Pons (tissue), 1 donor: ENCODE measurements around the gene NCAM1.
A peak's percentile ranks its signal among the peaks of the same experiment; 100 is the strongest.
"Not testable (repeated sequence)": the region's sequence is repeated elsewhere in the genome, so short reads cannot be mapped to it uniquely, and the experiment has no call there.

Experiments used
- DNase-seq: peaks from one replicate; pipeline ENCODE4 v3.0.0-alpha.2; 2016; ENCODE audit warnings: low spot score

Gene NCAM1

DNA sequence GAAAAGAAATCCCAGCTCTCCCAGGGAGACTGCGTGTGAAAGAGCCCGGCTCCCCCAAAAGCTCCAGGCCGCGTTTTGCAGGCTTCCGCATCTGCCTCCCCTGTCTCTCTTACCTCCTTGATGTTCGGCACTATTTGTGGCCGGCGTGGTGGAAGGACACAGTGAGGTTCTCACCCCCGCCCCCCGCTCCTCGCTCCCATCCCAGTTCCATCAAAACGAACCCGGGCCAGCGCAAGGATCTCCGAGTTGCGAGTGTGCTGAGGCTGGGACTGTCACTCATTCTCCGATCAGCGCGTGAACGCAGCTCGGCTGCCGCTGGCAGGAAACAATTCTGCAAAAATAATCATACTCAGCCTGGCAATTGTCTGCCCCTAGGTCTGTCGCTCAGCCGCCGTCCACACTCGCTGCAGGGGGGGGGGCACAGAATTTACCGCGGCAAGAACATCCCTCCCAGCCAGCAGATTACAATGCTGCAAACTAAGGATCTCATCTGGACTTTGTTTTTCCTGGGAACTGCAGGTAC, at the start of gene NCAM1:
Gene NCAM1, plus strand, starts transcription at position 275 of the 523 bp plus-strand sequence.
- DNase-seq: peak; percentile 86

DNA sequence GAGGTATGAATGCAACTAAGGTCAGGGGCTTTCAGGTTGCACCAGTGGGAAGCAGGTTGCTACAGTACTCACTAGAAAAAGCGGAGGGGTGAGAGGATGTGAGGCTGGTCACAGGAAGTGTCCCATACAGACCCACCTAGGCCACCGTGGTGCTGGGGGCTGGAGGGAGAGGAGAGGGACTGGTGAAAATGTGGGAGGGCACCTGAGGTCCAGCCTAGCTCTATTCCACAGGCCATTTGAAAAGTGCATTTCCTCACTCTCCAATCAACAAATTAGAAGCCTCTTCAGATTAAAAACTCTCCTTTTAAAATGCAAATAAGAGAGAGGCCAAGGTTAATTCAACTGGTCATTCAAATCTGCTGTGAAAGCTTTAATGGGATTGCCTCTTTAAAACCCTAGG, 38.6 kb upstream of the NCAM1 start:
- no peak for DNase-seq

DNA sequence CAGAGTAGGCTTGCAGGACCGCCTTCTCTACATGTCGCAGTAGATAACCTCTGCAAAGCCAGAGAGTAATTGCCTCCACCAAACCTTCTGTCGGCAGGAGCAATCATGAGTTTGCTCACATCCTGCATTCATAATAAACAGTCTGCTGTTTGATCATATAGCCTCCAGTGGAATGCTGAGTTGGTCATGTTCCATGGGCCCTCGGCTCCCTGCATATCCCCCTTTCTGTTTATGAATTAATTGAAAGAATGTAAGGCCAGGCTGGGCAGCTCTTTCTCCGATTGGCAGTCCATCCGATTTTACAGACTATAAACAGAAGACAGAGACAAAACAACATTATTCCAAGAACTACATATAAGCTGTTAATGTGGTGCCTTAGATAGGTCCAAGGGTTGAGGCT, 36.4 kb upstream of the NCAM1 start:
- DNase-seq: not testable (repeated sequence)

DNA sequence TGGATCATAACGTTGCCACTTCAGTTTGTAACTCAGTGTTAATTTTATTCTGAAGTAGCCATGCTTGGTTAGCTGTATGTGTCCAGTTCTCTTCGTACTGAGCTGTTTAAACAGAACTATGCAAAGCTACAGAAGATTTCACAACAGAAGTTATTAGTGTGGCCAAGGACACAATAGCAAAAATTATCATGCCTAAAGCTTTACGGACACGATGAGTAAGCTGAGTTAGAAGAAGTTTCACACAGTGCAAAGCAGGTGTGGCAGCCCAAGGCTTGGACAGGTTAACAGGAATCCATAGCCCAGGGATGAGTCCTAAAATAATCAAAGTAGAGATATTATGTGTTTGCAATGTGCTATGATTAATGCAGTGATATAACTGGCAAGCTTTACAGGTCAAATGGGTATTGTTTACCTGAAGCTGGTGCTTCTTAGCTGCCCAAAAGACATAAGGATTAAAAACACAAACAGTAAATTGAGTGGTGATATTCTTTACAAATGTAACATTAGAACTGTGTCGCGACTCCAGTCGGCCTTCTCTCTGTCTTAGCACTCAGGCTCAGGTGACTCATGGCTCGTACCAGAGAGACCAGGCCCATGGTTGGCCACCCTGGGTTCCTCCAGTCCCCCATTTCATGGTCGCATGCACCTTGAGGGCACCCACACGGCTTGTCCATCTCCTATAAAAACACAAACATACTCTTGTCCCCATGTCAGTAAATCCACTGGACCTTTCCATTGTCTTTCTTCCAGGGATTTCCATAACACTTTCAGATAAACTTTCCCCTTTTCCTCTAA, 35.5 kb upstream of the NCAM1 start:
- DNase-seq: no peak

DNA sequence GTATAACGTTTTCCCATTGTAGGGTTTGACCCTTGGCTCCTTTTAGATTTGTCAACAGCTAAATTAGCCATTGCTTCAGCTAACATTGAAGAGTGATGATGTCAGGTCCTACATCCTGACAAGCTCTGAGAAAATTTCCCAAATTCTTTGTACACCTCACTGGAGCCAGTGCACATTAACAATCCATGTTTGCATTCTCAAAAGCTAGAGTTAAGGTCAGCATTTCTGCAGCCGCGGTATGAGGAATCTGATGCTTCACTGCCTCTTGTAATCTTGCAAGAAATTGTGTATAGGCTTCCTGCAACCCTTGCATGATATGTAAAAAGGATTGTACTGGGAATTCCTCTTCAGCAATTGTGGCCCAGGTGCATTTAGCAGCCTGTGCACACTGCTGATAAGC, 33.1 kb upstream of the NCAM1 start:
- no peak for DNase-seq

DNA sequence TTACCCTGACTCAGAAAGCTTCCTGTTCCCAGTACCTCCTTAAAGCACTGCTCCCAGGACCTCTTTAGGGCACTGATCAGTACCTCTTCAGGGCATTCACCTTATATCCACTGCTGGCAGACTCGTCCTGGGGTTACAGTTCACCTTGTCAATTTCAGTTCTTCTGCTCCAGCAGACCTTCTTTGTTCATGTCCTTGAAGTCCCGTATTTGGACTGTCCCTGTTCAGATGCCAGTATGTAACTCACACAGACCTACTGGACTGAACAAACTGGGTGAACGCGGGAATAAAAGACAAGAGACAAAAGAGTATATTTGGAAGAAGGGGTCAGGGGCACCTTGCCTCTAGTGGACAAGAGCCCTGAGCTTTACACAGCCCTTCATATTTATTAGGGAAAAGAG, 31.8 kb upstream of the NCAM1 start:
- DNase-seq: no peak

DNA sequence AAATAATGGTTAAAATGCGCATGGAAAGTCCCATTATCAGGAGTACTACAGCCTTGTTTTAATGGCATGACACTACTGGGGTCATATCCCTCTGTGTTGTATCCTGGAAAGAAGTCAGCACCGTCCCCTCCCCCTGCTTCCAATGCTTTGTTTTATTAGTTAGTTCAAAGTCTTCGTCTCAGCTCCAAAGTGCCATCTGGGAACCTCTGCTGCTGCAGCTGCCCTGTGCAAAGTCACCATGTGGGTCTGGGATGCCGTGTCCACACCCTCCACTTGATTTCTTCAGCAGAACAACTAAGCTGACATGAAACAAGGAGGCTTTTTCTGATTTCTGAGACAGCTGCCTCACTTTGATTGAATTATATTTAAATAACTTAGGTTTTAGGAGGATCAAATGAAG, 29.5 kb upstream of the NCAM1 start:
- no peak for DNase-seq

DNA sequence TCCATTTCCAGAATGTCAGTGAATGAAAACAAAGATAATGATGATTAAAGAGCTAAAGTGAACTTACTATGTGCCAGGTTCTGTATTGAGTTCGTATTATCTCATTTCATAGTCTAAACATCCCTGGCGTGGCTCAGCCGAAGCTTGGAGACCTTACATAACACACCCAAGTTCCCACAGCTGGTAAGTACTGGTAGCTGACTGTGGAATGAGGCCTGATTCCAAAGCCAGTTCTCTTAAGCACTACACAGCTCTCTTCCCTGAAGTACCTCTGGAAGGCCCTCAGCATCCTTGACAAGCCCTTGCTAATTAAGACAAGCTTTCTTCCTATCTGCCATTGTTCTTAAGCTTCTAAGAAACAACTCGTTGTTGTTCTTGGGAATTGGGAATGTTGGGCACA, 28.6 kb upstream of the NCAM1 start:
- no peak for DNase-seq

DNA sequence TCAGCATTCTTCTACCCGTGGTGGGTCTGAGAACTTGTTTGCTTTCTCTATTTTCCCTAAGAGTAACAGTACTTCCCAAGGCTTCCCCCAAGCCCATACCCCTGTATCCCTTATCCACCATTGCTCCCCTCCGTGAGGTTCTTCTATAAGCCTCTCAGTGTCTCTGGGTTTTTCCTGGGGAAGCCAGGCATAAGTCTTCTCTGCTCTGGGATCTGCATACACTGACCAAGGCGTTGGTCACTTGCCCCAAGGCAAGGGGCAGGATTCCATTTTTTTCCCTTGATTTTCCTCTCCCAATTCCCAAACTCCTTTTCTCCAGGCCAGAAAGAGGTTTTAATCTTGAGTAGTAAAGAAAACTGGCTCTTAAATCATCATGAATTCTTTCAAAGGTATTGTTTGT, 27.2 kb upstream of the NCAM1 start:
- no peak for DNase-seq

DNA sequence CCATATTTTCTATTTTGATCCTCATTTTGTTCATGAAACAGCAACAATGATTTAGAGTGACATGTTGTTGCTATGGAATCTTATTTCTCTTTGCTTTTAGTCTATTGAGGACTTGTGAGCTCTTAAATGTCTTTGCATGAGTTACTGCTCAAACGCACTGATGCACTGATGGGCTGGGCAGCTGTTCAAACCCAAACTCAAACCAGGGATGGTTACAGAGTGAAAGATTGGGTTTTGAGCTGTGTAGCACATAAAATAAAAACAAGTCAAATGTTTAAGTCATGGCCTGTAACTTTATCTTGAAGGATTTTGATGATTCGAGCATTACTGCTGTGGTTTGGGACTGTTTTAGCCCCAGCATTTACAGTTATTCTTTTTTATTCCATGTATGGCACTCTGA, 20.1 kb upstream of the NCAM1 start:
- no peak for DNase-seq

DNA sequence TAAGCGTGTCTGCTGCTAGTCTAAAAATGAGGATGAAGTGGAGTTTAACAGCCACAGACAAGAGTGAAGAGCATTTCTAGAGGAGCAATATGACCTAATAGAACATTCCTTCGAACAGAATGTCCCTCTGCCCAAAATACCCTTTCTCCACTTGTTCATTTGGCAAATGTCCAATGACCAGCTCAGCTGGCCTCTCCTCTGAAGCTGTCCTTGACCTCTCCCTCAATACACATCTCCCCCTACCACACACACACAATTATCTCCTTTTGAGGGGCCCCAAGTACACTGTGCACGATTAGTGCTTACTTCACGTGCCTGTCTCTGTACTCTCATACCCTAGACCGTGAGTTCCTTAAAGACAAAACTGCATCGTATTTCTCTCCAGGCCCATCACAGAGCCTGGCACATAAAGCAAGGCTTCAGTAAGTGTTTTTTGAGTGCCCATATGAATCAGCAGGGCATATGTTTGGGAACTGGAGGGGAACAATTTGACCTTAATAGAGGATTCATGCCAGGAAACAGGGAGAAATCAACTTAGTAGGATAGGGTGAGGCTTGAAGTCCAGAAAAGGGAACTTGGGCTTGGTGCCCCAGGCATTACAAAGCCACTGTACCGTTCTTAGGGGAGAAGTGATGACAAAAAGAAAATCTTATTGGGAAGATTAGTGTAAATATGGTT, 18.1 kb upstream of the NCAM1 start:
- no peak for DNase-seq

DNA sequence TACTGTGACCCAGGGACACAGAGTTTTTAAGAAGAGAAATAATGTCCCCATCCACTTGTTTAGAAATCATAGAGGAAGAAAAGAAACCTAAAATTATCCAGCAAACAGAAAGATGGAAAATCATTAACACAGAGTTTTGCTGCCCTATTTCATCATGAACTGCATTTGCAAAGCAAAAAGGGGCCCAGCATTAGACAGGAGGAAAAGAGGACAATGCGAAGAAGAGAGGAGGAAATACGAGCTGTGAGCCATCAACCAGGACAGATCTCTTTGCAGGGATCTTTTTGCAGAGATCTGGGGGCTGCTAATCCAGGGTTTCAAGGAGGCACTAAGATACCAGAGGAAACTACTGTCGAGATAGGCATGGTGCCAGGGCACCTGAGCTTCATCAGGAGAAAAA, 14.4 kb upstream of the NCAM1 start:
- no peak for DNase-seq

DNA sequence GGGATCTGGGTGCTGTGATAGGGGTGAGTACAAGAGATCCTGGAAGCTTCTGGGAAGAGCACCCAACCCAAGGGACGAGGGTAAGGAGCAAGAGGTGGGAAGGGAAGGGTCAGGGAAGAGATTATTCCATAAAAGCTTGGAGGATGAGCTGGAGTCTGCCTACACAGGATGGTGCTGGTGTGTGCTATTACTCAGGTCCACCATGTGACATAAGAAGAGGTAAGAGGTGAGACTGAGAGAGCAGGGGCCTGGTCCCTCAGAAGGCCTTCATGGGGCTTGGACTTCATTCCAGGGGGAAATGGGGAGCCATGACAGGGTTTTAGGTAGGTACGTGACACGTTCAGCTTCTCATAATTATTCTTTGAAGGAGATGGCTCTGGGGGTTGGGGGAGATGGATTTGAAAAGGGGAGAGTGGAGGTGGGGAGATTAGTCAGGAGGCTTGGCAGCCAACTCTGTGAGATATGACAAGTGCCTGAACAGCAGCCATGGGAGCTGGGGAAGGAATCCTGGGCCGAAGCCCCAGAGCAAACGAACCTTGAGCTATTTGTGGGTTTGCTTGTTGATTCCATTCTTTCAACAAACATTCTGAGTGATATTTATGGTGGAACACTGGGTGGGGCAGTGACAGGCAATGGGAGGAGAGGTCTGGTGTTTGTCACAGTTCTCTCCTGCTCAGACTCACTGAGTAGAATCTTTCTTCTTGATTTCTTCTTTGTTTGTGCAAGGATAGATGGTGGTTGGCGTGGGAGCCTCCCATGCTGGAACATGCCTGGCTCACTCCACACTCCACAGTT, 11.2 kb upstream of the NCAM1 start:
- DNase-seq: no peak

DNA sequence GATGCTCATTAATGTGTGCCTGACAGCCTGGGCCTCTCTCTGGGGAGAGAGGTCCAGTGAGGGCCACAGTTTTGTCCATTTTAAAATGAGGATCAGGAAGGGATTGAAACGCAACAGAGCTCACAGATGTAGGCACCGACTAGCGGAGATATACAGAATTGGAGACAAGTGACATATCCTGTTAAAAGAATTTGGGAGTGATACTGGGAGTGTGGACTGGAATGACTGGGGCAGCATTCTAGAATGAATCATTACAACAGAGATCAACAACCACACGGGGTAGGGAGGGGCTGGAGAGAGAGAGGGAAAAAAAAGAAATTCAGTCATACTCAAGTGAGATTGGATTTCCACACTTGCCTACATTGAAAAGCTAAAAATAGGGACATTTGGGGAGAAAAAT, 2.5 kb upstream of the NCAM1 start:
- no peak for DNase-seq

DNA sequence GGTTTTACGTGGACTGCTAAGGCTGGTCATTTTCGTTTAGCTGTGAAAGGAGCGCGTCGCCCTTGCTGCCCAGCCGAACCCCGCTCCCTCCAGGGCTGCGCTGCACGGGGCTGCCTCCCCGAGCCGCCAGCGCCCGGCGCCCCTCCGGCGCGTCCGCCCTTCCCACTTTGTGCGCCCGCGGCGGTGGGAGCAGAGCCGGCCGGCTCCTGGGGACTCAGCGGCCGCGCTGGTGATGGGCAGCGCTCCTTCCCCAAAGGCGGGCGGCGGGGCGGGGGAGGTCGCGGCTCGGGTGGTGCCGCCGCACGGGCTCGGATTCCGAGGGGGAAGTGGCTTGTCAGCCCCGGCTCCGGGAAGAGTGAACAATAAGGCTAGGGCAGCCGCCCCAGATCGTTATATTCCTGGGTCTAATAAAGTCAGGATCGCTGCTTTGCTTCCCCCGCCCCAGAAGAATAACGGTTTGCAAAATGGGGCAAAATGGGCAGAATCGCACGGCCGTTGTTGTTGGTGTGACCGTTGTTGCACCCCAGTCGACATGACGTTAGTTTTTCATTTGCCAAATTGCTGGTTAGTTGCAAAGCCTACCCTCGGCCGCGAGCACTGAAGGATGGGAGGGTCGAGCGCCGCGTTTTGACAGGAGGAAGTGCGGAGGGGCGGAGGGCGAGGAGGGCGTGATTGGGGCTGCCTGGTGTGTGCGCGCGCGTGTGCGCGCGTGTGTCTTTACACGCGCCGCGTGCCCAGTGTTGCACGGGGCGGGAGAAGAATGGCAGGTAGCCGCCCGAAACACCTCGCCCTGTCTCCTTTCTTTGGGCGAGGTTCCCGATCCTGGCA, 745 bp downstream of the NCAM1 start:
- DNase-seq: no peak

DNA sequence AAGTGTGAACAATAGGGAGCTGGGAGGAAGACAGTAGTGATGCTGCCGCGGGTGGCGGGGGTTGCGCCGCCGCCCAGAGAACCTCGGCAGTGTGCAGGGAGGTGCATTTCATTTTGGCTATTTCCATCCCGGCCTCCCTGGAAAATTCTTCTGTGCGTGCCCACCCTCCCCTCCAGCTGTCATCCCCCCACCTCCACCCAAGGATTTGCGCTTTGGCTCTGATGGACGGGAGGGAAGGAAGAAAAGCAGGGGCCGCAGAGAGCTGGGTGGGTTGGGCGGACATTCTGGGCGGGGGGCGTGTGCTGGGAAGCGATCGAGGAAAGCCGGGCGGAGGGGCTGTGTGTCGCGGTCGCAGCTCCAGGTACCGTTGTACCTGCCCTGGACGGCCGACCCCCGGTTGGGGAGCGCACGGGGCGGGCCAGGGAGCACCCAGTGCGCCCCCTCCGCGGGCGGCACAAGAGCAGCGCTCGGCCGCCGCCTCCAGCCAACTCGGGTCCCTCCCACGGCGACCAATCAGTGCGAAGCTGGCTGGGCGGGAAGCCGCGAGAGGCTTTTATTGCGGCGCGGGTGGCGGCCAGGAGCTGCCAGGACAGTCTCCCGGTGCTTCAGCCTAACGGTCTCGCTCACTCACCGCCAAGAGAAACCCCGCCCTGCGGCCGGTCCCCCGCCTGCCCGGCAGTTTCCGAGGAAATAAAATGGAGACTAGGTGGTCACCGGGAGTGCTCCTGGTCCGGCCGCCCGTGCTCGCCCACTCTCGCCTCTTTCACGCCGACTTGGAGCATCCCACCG, 1.6 kb downstream of the NCAM1 start:
- DNase-seq: peak; percentile 74

DNA sequence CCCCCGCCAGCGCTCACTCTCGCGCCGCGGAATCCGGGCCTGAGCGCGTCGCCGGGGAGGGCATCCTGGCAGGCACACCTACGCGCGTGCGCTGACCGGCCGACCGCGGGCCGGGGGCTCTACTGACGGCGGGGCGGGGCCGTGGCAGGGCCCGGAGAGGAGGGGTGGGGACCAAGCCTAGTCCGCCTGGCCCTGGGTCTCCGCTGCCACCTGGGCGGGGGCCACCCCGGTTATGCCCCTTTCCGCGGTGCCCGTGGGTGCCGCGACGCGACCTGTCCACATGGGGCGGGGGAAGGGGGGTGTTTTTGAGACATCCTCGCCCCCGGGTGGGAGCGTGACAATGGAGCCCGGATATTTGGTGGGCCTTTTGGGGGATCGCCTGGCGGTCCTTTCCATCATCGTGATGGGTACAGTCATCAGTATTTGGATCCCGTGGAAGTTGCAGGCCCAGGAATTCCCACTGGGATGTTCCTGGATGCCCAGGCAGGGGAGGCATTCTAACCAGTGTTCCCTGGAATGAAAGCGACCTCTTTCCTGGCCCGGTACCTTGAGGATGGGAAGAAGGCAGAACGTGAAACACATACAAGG, 2.2 kb downstream of the NCAM1 start:
- DNase-seq: no peak

DNA sequence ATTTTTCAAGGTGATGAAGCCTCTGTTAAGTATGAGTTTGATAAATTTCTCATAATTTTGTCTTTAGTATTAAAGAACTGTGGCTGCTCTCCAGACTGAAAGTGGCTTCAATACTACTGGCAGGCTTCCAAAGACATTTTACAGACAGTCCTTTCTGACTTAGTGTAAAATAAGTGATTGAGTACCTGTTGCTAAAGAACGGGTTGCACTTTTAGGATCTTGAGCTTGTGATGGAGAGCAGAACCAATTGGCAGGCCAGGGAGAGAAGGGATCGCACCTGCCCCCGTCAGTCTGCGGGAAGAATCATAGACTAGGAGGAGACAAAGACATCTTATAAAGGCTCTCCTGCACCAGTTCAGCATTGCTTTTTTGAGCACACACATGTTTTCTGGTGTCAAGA, 4.4 kb downstream of the NCAM1 start:
- DNase-seq: no peak

DNA sequence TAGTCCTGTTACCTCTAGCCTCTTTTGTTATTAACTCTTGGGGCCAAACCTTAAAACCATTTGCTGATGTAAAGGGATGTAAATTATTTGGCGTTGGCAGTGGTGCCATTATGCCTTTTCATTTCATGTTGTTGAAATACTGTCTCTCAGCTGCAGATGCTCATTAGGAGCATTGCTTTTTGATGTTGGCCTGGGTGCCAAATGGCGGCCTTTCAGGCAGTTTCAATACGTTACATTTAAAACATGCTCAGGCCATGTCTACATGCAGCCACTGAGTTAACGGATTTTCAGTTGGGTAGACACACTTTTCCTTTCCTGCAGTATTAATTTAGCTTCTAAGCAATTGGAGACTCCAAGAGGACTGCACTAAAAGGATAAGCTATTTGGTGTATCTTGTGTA, 5.3 kb downstream of the NCAM1 start:
- no peak for DNase-seq

DNA sequence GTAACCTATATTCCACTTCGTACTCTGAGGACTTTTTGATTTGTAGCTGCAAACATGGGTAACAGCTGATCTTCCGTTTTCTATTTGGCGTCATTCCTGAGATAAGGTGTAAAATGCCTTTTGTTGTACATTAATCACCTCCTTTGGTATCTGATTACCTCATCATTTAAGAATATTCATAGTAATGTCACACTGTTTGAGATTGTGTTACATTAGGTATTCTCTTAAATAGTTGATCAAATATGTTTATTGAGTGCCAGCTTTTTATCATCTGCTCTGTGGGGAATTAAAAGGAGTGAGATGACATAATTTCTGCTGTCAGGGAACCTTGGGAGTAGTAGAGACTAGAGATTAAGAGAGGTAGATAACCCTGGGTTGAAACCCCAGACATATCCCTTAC, 5.9 kb downstream of the NCAM1 start:
- DNase-seq: no peak
